Hippocampal formation (tissue), 2 donors: ENCODE data around the gene ALDH1A2.
A peak's percentile ranks its signal among the peaks of the same experiment; 100 is the strongest.
"Not testable (repeated sequence)": the region's sequence is repeated elsewhere in the genome, so short reads cannot be mapped to it uniquely, and the experiment has no call there.

ENCODE experiments used
- DNase-seq, 2 donors: peaks; one replicate each; lab custom pipeline; 2025; lab: John Stamatoyannopoulos, UW

ALDH1A2 gene

DNA sequence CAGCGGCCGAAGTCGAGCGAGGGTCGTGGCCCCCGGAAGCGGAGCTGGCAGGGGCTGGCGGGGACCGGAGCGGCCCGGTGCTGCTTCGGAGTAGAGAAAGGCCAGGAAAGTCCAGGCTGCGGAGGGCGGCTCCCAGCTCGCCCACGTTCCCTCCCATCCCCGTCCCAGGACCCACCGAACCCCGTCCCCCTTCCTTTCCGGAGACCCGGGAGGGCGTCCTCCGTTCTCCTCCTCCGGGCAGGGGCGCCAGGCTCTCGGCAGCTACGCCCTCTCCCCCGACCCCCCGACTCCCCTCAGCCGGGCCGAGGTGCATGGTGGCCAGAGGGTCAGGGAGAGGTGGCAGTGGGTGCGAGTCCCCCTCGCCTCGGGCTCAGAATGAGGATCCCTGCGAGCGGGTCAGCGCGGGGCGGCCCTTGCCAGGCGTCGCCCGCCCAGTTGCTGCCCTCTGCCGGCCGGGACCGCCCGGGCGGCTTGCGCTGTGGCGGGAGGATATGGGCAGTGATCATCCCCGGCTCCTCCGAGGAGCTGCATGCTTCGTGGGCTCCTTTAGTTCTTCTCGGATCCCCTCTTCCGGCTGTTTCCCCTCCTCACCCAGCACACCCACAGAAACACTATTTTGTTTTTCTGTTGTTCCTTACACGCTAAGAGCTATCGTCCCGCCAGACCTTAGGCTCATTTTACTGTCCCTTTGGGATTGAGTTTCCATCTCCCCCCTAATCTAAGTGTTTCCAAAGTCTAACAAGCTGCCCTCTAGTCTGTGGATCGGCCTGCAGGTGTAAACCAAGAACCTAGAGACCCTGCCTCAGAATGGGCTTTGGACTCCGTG is 744 bp upstream of the ALDH1A2 start:
- peak in 1 of 2 donors; percentile 20 for DNase-seq

DNA sequence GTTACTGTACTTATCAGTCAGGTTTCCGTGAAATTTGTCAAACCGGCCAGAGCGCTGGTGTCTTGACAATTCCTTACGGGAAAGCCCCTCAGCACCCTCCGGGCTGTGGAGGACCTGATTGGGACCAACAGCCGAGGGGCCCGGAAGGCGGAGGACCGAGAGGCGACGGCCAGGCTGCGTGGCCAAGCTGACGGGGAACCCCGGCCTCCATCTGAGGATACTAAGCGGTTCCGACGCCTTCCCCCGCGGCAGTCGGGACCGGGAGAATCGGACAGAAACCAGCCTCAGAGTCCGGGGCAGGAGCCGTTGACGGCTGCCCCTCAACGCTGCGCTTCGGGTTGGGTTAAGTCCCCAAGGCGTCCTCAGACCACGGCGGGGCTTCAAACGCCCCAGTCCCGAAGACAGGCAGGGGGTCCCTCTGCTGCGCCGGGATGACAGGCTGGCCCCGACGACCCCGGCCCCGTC is 499 bp downstream of the ALDH1A2 start:
- DNase-seq: no peak

GRCh38 chr15:58064082-58064979 is 1.2 kb downstream of the ALDH1A2 start:
- no peak for DNase-seq

- DNase-seq: no peak
Measured at GRCh38 chr15:58063614-58064013, 1.9 kb downstream of the ALDH1A2 start.

- DNase-seq: no peak
Measured at GRCh38 chr15:58062983-58063382, 2.5 kb downstream of the ALDH1A2 start.

GRCh38 chr15:58062175-58062574 is 3.3 kb downstream of the ALDH1A2 start:
- no peak for DNase-seq

DNA sequence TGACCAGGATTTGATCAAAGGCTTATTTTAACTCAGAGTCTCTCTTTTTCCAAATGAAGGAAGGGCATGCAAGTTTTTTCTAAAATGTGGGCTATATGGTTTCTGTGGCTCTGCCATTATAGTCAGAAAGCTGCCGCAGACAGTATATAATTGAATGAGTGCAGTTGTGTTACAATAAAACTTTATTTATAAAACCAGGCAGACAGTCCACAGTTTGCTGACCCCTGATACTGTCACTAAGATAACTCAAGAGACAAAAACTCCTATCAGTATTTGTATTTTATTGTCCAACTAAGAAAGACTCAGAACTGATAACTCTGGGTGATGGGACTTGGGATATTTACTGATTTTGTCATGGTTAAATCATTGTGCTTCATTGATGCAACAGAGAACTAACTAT is 4.9 kb downstream of the ALDH1A2 start:
- no peak for DNase-seq

DNA sequence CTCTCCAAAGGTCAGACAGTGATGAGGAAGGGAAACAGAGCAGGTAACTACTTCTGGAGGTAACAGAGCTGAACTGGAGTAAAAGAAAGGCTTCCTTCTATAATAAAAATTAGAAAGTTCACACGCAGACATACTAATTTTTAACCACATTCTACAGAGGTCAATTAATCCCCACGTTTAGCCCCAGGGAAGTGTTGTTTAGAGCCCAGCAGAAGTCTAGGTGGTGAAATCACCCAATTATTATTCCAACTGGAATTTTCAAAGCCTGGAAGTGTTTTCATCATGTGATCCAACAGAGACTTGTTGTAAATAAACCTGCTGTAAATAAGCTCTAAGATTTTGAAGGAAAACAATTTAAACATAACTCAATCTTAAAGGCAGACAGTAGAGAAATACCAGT is 6.8 kb downstream of the ALDH1A2 start:
- no peak for DNase-seq

GRCh38 chr15:58058073-58058472 is 7.4 kb downstream of the ALDH1A2 start:
- DNase-seq: no peak

GRCh38 chr15:58057559-58057958 is 8.0 kb downstream of the ALDH1A2 start:
- DNase-seq: no peak

GRCh38 chr15:58056015-58056414 is 9.5 kb downstream of the ALDH1A2 start:
- DNase-seq: no peak

- DNase-seq: no peak
Measured at GRCh38 chr15:58053315-58054153, 12.0 kb downstream of the ALDH1A2 start.

DNA sequence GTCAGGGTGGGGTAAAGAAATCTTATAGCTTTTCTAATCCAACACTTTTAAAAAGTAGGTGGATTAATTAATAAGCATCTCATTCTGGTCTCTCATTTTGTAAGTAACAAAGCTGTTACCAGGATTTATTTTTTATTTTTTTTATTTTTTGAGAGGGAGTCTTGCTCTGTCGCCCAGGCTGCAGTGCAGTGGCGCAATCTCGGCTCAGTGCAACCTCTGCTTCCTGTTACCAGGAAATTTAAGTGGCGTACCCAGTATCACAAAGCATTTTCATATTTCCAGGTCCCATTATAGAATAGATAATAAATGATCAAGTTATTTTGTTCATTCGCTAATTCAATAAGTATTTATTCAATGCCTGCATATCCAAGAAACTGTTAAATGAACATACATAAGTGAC is 13.2 kb downstream of the ALDH1A2 start:
- DNase-seq: no peak

DNA sequence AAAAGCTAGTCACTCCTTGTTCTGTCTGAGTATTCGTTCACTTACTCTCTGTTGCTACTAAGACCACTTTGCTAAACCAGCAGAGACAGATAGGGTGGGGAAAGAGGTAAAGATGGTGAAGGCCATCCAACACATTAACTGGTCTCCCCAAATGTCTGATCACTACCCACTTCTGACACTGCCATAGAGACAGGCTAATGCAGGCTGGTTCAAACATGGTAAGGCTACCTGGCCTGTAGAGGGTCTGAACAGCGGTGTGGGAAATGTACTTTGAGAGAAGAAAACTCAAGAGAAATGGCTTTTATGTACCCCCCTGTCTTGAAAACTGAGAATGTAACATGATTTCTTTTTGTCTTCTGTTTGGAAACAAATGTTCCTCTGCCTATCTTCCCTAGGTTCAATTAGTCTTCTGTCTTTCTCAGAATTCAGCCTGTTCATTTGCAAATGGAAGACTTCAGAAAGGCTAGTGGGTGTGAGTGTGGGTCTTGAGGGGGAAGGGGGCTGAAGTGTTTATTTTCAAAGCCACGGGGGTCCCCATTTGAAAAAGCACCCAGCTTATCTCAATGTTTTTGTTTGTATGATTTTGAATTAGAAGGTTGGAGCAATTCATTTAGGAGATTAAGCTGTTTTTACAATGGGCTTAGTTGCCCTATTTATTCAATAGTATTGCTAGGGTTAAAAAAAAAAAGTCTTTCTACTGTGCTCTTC is 15.8 kb downstream of the ALDH1A2 start:
- no peak for DNase-seq

DNA sequence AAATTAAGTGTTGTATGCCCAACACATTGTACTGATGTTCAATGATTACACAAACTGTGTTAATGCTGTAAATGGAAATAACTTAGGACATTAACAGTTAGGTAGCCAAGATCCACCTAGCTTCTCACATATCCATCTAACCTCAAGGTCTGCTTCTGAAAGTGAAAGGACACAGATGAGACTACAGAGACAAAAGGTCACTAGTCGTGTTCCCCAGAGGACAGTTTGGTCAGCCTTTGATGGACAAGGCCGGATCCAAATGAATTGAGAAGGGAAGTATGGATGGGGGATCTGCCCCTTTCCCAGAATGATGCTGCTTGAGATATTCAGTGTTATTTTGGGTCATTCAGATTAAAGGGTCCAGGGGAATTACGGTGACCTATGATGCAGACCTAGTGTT is 17.2 kb downstream of the ALDH1A2 start:
- DNase-seq: no peak

- DNase-seq: no peak
Measured at GRCh38 chr15:58047149-58047548, 18.4 kb downstream of the ALDH1A2 start.

DNA sequence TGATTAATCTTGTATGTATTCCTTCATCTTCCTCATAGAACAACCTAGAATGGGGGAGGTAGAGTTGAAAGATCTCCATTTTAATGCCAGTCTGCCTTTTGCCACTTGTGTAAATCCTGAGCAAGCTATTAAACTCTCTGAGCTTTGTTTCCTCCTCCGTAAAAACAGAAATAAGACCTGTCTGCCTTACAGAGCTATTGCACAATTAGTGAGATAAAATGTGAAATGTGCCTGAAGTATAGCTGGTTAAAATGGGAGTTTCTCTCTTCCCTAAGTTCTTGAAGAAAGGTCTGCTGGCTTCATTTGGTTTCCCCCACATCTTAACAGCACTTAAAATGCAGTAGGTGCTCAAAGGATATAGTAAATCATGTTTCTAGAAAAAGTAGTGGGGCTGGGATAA is 19.0 kb downstream of the ALDH1A2 start:
- DNase-seq: no peak

DNA sequence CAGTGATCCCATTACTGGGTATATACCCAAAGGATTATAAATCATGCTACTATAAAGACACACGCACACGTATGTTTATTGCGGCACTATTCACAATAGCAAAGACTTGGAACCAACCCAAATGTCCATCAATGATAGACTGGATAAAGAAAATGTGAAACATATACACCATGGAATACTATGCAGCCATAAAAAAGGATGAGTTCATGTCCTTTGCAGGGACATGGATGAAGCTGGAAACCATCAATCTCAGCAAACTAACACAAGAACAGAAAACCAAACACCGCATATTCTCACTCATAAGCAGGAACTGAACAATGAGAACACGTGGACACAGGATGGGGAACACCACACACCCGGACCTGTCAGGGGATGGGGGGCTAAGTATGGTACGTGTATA is 20.1 kb downstream of the ALDH1A2 start:
- DNase-seq: not testable (repeated sequence)

DNA sequence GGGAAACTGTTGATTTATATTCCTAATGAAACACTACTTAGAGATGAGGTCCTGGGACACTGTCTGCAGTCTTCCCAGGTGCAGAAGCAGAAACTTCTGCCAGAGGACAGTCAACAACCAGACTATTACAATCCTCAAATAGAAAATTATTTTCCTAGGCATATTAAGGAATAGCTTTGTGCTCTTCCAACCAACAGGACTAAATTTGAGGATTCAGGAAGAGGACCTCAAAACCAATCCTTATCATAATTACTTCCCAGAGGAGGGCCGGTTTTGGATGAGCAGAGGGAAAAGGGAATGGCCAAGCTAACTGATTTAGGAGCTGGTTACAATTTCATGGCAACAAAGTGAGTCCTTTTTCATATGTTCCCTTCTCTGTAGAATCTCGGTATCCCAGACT is 21.0 kb downstream of the ALDH1A2 start:
- no peak for DNase-seq

- DNase-seq: no peak
Measured at GRCh38 chr15:58043192-58043903, 22.2 kb downstream of the ALDH1A2 start.

DNA sequence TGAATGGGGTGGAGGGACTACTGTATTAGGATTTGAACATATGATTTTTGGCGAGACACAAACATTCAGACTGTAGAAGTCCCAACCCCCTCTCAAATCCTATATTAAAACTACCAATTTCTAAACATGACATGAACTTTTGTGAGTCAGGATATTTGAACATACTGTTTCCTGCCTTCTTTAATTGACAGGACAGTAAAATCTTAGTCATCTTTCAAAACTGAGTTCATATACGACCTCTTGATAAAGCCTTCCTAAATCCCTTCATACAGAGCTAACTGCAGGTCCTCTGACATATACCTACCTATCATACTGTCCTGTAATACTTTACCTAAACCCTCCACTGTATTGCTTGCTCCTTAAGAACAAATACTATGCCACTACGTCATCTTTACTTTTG is 23.5 kb downstream of the ALDH1A2 start:
- no peak for DNase-seq
